ENCODE data around the gene WDR76.

WDR76 gene

DNA sequence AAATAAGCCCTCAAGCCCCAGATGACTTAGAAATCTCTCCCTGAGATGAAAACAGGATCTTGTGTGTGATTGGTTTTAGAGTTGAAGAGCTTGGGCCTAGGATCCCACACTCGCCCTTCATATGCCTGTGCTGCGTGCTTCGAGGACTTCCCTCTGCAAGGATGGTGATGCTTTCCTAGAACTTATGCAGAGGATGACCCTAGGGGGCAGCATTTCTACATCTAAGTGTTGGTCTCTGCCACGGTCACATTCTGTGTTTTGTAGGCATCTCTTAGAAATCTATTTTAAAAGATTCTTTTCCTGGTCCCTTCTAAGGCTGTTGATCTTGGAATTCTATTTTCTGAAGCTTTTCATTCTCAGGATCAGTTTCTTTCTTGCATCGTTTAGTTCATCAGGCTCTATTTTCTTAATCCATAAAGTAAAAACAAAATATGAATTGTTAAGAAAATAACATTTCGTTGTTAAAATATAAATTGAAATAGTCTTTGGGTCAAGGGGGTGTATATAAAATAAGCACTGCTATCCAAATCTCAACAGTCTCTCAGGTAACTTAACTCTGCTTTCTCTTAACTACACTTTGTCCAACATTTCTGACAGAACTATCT, 45.7 kb downstream of the WDR76 start:
- FAIRE-seq (no peak), DNase-seq (ENCODE audit: extremely low spot score, insufficient read length, low read depth) (no peak)

DNA sequence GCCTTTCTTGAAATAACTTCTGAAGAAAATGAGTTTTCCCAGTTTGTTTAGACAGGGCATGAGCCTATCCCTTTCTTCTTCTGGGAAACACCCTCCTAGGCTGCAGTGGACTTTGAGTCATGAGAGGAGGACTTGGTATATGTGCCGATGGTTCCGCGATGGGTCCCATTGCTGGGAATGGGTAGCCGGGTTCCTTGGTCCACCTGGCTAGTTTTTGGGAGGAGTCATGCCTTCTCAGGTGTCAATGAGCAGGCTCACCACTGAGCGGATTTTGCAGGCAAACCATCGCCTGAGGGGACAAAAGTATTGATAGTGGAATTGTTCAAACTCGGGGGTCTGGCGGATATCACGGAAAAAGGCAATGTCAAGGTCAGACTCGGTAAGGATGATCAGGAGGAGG, 46.8 kb downstream of the WDR76 start:
- DNase-seq (ENCODE audit: extremely low spot score, insufficient read length, low read depth), result no peak
- no peak for FAIRE-seq

DNA sequence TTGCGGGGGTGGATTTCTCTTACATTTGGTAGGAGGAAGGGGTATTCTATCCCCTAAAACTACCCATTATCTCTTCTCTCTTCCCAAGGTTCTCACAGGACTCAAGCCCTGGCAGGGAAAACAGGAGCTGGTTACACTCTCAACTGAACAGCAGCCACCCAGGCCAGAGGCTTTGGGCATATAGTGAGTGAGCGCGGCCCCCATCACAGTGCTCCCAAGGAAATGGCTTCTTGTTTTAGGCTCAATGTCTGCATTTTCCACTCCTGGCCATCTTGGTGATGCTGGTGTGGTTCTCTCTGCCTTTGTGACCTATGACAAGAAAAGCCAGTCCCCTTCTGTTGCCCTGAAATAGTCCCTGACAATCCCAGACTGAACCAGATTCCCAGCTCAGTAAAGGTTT, 50.1 kb downstream of the WDR76 start:
- FAIRE-seq (no peak), DNase-seq (ENCODE audit: extremely low spot score, insufficient read length, low read depth) (no peak)

DNA sequence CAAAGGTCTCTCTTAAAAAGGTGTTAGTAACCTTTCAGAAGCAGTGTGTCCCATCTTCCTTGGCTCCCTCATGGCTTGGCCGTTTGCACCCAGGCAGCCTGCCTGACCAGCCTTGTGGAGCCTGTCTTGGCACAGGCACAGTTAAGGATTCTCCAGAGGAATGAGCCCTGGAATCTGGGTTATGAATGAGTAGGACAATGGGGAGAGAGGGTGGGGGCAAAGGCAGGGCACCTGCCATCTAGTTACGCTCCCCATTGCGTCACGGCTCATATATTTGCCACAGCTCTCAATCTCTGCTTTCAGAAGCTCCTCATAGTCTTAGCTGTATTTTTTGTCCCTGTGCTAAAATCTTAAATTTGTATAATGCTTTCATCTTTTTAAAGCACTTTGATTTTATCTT, 50.6 kb downstream of the WDR76 start:
- DNase-seq (ENCODE audit: extremely low spot score, insufficient read length, low read depth), result no peak
- no peak for FAIRE-seq

DNA sequence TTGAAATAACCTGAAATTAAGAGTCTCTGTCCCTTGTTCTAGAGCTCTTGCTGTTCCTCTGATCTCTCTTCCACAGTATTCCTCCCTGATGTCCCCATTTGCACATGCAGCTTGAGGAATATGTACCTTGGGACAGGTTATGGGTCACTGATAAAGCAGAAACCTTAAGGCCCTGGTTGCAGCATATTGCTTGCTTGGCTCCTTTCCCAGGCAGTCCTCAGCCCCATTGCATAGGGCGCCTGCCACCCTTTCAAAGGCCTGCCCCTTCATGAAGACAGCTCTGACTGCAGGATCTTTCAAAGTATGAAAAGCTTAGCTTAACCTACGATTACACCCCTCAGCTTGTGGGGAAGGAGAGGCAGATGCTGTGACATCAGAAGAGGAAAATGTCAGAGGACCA, 51.6 kb downstream of the WDR76 start:
- DNase-seq (ENCODE audit: extremely low spot score, insufficient read length, low read depth) (no peak), FAIRE-seq (no peak)

DNA sequence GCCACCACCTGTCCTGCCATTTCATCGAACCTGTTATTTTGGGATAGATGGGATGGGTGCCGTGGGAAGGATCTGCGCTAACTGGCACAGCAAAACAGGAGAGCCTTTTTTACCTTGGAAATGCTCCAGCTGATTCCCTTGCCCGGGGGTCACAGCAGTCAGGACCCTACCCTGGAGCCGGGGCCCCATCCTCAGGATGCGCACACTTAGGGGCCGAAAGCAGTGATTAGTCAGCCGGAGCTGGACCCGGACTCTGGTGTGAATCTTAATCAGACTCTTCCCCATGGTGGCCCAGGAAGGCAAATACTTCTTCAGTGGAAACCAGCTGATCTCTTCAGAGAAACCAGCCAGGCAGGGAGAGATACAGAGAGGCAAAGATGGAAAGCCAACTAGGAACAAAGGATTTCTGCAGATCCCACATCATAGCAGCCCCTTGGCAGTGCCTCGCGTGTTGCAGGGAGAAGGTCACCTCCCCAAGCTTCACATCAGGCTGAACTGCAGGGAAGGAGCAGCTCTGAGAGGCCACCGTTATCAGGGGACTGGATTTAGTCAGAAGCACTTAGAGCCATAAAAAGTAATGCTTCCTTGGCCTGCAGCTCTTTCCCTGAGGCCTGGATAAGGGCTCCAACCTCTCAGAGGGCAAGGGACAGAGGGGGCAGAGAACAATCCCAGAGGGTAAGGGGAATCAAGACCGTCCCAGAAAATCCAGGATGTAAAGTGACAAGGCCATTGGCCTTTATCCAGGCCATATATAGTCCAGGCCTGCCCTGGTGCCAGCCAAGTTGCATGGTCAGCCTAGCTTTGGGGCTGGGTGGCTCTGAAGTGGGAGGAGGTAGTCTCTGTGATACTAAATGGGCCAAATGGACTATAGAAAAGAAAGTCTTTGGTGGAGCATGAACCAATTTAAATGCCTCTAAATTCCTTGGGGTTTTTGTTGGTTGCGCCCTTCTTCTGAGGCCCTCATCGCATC, 52.9 kb downstream of the WDR76 start:
- FAIRE-seq, result no peak

DNA sequence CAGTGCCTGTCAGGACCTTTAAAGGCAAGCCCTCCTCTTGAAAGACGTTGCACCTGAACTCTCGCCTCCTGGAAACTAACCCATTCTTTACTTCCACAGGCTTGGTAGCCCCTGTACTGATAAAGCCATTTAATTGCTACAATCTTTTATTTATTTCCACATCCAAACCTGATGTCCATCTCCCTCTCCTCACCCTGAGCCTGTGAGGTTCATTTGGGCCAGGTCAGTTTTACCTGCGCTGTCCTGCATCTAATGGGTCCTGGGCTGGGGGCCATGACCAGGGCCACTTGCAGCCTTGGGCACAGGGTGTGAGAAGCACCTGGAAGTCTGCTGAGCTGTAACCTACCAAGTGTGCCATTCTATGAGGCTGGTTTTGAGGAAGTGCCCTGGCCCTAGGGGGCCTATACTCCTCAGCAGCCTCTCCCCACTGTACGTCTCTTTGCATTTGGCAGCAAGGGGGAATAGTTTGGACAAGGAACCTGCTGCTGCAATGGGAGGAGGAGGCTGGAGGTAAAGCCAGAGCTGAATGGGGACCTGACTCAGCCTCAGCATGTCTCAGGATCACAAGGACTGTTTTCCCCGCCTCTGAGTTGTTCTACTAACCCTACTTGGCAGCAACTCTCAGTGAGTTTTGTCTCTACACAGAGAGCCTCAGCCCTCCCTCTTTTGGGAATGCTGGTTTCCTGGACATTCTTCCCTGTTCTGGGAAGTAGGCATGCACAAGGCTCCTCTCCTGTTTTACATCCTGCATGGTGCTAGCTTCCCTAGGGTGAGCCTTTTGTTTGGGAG, 53.8 kb downstream of the WDR76 start:
- FAIRE-seq (no peak), DNase-seq (ENCODE audit: extremely low spot score, insufficient read length, low read depth) (no peak)

More for the DNA sequence above, 52.9 kb downstream of the WDR76 start:
- no peak for DNase-seq (ENCODE audit: extremely low spot score, insufficient read length, low read depth)

DNA sequence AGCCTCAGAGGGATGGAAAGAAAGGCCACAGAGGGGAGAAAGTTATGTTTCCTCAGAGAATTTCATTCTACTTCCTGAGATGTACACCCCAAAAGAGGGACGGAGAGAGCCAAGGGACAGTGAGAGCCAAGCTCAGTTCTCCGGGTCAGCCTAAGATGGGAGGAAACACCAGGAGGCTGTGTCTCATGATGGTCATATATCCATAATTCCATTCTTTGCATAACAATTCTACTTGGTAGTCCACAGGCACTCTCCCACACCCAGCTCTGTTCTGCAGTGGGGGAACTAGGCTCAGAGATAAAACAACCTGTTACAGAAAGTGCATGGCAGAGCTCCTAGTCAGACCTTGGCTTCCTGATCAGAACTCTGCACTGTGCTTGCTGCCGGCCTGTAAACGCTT, 54.4 kb downstream of the WDR76 start:
- DNase-seq (ENCODE audit: extremely low spot score, insufficient read length, low read depth) (no peak), FAIRE-seq (no peak)

DNA sequence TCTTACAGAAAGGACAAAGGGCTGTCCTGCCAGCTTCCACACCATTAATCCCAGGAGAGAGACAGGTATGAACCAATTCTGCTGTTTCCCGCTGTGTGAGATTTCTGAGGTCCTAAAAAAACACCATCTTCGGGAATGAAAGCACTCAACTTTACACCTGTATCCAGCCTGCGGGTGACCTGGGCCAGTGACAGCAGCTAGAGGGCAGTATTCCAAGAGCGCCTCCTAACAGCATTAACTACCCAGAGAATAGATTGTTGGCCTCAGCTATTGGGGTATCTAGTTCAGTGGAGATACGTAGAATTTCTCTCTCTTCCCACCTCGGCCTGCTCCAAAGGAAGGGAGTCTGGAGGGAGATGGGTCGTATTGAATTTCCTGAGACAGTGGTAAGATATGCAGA, 55.1 kb downstream of the WDR76 start:
- no peak for DNase-seq (ENCODE audit: extremely low spot score, insufficient read length, low read depth)
- no peak for FAIRE-seq

DNA sequence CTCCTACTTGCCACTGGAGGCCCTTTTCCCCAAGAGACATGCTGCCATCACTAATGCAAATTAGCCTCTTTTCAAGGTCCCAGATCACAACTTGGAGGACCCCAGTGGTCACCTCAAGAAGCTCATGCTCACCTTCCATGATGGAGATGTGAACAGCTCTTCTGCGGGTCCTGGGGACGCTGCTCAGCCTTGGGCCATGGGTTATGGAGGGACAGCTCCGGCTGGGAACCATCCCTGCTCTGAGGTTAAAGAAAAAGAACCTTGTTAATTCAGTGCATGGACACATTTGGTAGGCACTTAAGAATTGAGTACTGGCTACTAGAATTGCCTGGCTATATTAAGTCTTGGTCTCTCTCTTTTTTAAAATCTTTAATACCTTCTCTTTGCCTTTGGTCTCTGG, 56.8 kb downstream of the WDR76 start:
- DNase-seq (ENCODE audit: extremely low spot score, insufficient read length, low read depth) (no peak), FAIRE-seq (no peak)

DNA sequence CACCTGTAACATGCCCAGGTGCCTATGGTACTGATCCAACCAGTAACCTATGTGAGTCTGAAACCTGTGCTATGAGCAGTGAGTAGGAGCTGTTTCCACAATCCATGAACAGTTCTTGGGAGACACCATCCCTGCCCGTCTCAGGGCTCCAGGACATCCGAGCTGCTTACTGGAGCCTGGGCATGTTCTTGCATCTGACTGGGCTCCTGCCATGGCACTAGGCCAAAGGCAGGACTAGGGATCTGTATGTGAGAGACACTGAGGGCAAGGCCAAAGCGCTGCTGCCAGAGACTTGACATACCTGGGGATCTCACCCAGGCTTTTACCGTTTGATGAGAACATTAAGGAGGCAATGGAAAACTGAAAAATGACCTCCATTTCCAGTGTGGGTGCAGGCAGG, 59.8 kb downstream of the WDR76 start:
- FAIRE-seq (no peak), DNase-seq (ENCODE audit: extremely low spot score, insufficient read length, low read depth) (no peak)

DNA sequence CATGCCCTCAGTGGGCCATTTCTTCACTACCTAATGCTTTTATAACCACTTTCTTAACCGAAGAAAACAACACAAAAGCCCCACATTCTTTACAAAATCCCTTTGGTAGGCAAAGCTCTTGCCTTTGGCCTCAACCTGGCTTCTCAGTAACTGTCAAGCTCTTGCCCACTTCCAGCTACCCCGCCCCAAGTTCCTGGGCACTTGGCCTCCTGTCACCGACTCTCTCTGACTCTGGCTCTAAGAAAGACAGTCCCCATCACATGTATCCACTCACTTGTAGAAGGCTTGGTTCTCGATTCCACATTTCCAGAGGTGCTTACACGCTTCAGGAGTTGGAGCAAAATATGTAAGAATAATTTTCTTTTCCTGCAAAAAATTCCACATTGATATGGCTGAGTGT, 61.1 kb downstream of the WDR76 start:
- FAIRE-seq, result no peak
- no peak for DNase-seq (ENCODE audit: extremely low spot score, insufficient read length, low read depth)

DNA sequence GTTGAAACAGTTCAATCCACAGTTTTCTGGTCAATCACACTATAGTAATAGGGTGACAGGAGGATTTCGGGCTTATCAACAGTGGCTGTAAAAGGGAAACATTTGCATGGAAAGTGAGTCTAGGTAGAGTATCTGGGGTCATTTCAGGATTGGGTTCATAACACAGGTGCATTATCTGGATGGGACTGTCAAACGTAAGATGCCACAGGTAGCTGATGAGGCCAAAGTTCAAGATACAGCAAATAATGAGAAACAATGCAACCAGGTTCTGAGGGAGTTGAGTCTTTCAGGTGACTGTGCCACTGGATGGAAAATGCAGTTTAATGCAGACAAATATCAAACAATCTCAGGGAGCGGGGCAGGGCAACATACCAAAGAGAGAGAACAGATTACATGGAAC, 62.2 kb downstream of the WDR76 start:
- DNase-seq (ENCODE audit: extremely low spot score, insufficient read length, low read depth), result no peak
- FAIRE-seq, result no peak

DNA sequence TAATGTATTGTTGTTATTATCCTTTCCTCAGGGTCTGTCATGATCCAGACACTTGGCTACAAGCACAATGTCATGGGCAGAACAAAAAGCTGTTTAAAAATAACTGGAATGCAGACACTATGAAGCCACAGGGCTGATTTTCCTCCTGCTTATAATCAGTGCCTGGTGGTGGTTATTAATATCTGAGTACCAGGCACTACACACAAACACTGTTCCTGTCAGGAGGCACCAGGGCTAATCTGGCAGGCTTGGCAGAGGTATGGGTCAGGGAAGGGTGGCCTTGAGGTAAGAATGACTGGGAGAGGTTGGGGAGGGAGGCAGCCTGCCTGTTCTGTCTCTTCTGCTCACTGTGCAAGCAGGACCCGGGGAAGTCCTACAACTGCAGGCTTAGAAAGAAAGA, 67.2 kb downstream of the WDR76 start:
- DNase-seq (ENCODE audit: extremely low spot score, insufficient read length, low read depth) (no peak), FAIRE-seq (no peak)

DNA sequence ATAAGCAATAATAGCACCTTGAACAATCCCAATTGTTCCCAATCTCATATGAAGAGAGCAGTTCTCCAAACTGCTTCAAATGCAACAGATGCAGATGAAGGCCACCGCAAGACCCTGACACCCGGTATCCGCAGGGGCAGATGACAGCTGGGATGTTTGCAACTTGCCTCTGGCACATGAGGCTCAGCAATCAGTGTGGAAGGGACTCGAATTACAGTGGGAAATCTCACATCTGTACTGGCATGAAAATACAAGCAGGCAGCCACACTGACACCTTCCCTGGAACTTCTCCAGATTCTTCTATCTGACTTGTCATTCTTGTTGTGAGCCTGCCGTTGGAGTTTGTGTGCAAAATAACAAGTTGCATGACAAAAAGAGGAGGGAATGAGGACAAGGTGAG, 68.8 kb downstream of the WDR76 start:
- DNase-seq (ENCODE audit: extremely low spot score, insufficient read length, low read depth), result no peak
- no peak for FAIRE-seq

DNA sequence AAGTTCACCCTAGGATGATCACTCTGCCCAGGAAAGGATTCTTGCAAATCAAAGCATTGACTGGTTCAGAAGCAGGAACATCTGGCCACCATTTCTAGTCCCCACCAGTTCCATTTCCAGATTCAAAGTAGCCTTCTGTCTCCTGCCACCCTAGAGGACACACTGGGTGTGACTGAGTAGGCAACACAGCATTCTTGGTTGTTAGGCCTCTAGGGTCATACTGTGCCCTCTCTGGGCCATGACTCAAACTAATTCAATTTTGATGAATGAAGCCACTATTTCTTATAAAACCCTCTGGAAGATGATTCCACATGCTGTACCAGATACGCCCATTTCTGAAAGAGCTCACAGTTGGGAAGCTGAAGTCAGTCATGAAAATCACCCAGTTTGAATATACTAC, 69.7 kb downstream of the WDR76 start:
- no peak for FAIRE-seq

DNA sequence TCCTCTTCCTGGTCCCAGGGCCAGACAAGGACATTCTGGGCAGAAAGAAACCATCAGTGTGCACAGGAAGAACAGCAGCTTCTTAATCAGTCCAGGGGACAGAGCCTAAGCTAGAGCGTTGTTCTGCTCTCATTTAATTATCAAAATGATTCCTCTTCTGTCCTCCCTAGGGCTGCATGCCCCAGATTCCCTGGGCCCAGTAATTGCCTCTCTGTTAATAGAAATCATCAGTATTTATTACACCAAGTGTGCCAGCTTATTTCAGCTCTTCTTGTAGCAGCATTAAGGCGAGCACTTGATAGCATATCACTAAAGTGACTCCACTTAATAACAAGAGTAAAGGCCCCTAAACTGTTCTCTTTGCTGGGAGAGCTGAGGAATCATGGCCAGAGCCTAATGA, 72.1 kb downstream of the WDR76 start:
- FAIRE-seq (no peak), DNase-seq (ENCODE audit: extremely low spot score, insufficient read length, low read depth) (no peak)

More for the DNA sequence above, 69.7 kb downstream of the WDR76 start:
- DNase-seq (ENCODE audit: extremely low spot score, insufficient read length, low read depth), result no peak

DNA sequence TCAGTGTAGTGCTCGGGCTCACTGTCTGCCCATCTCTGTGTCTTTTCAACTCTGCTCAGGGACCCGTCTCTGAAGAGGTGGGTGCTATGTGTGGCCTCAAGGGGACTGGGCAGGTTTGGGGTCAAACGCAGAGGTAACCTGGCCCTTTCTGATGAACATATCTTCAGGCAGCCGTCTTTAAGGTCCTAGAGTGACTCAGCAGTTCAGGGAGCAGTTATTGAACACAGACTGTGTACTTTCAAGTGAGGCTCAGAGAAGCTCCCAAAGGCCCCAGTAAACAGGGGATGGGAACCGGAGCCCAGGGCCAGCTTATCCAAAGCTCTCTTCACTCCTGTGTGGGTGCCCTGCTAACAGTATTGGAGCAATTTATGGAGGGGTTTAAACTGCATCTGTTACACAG, 73.1 kb downstream of the WDR76 start:
- FAIRE-seq (no peak), DNase-seq (ENCODE audit: extremely low spot score, insufficient read length, low read depth) (no peak)

DNA sequence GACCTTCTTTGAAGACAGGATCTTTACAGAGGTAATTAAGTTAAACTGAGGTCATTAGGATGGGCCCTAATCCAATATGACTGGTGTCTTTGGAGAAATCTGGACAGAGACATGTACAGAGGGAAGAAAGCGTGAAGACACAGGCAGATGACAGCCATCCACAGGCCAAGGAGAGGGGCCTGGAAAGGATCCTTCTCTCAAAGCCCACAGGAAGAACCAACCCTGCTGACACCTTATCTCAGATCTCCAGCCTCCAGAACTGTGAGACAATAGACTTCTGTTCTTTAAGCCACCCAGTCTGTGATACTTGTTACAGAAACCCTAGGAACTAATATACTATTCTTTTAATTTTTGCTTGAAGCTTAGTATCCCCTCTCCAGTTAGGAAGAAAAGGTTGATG, 74.2 kb downstream of the WDR76 start:
- FAIRE-seq, result no peak
- no peak for DNase-seq (ENCODE audit: extremely low spot score, insufficient read length, low read depth)

DNA sequence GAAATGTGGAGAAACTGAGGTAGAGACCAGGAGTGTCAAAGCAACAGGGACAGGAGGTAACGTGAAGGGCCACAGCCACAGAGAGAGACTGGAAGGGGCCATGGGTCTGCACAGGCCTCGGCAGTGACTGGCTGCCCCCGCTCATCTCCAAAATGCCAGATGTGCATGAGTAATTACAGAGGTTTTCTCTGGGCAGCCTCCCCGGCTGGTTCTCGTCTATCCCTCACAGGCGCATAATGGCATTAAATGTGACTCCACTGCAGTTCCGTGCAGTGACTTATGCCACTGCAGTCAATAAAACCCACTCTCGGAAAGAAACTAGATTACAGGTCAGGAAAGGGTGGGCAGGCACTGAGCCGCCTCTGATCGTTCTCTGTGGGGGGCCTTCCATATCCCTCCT, 74.7 kb downstream of the WDR76 start:
- DNase-seq (ENCODE audit: extremely low spot score, insufficient read length, low read depth) (no peak), FAIRE-seq (no peak)

DNA sequence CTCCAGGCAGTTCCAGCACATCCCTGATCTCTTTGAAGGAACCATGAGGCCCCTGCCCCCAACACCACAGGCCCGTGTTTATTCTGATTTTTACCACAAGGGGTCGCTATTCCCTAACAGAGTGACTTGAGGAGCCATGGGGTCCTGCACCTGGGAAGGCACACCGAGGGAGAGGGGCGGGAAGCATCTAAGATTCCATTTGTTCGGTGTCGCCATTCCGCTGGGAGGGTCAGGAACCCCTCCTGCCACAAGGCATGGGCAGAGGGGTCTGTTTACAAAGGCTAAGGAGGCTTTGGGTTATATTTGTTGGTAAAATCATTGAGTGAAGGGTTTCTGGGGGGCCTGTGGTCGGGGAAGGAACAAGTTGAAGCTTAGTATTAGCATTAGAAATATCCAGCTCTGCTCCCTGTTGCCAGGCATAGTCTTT, 77.1 kb downstream of the WDR76 start:
- peak; percentile 86 for FAIRE-seq
- DNase-seq (ENCODE audit: extremely low spot score, insufficient read length, low read depth), result peak; percentile 58
